Esophagus squamous epithelium (tissue), 5 donors: ENCODE results near the gene MYPOP. TPM values are rescaled to one million over a fixed set of nuclear protein-coding genes. Genes with fewer than 3 reads are reported as not detected.

ENCODE experiments used
- DNase-seq: peaks from one replicate; lab custom pipeline; 2025; lab: John Stamatoyannopoulos, UW
- H3K27ac ChIP-seq, 4 donors: fragments of 200-600 bp; sonication (generic); one replicate each; pipeline ENCODE4 v1.5.1; 2016 to 2019; ENCODE audit warnings: mild to moderate bottlenecking in 1 of 4
- H3K27me3 ChIP-seq, 4 donors: fragments of 200-600 bp; sonication (generic); 1 replicate in 3 of 4; 2 replicates in 1 of 4; pipeline versions ENCODE4 v1.5.1 to v1.6.0; 2017 to 2021; ENCODE audit warnings: antibody characterized with exemption in 1 of 4
- H3K36me3 ChIP-seq, 3 donors: fragments of 200-600 bp; sonication (generic); one replicate each; pipeline ENCODE4 v1.5.1; 2016 to 2019
- H3K4me1 ChIP-seq, 3 donors: fragments of 200-600 bp; sonication (generic); one replicate each; pipeline ENCODE4 v1.5.1; 2017 to 2019
- H3K4me3 ChIP-seq, 4 donors: fragments of 200-600 bp; sonication (generic); 1 replicate in 3 of 4; 2 replicates in 1 of 4; pipeline ENCODE4 v1.5.1; 2016 to 2019; ENCODE audit warnings: mild to moderate bottlenecking in 2 of 4, moderate library complexity in 1 of 4
- H3K9me3 ChIP-seq, 3 donors: fragments of 200-600 bp; sonication (generic); one replicate each; pipeline ENCODE4 v1.5.1; 2016 to 2019
- CTCF ChIP-seq, 6 experiments: fragments of 450-650 bp in 4 of 6; fragments of 200-600 bp in 2 of 6; sonication (generic) in 2 of 6; IDR thresholded peaks; one replicate each; pipeline ENCODE4 v1.5.1; 2016 to 2019; ENCODE audit warnings: antibody characterized with exemption in 6 of 6, mild to moderate bottlenecking in 4 of 6, moderate library complexity in 4 of 6
- POLR2A ChIP-seq, 4 donors: fragments of 450-650 bp; IDR thresholded peaks; one replicate each; pipeline ENCODE4 v1.6.1; 2017; ENCODE audit warnings: antibody characterized with exemption in 4 of 4, mild to moderate bottlenecking in 4 of 4, moderate library complexity in 3 of 4
- WGBS, 2 donors: methylation state at CpG; one replicate each; pipeline ENCODE4 v1.1.5; 2018; 5-methylcytosine and 5-hydroxymethylcytosine counted together
- intact Hi-C: fragments of 100-400 bp; cut with DNase I; formaldehyde crosslinking; loops from one replicate; pipeline ENCODE4 v1.15.0; 2022
- total RNA-seq, 4 donors: library from RNA; depleted of rRNA; stranded (reverse); fragments of >200 nt; gene quantifications; one replicate each; pipeline ENCODE4 v1.1.0, GENCODE V29; 2016
- donor health status: DM: yes; HTN: yes; CAD: no.

The MYPOP gene
- total RNA-seq, 4 donors from 2014 or later = 2.3 to 5.7 (median 4.2) TPM

DNA sequence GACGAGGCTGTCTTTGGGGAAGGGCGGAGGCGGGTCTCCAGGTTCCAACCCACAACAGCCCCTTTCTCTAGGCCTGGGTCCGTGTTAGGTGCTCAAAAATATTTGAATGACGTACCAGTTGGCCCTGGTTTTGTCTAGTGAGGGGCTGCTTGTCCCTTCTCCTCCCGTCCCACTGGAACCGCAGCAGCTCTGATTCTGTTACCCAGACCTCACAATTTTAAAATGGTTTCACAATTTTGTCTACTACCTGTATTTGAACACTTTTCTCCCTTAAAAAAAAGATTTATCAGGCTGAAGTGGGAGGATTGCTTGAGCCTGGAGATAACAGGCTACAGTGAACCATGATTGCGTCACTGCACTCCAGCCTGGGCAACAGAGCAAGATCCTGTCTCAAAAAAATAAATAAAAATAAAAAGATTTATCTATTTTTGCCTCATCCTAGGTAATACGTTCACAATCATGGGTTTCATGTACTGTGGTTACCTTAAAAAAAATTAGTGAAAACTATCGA, 15.2 kb downstream of the MYPOP start:
- intact Hi-C loops = no loop called here
- Histone ChIP-seq H3K4me3 (peak overlapping the region; percentile 62 to 79 (median 71)), H3K4me1 (peaks cover 27 to 46% (median 29%) of the 10 kb centered on the region in 3 donors), H3K27ac (peak overlapping the region; percentile 89 to 96 (median 96)), H3K27me3 (no peaks in the 10 kb centered on the region), H3K9me3 (no peaks in the 10 kb centered on the region), H3K36me3 (peaks cover 0 to 29% (median 0%) of the 10 kb centered on the region in 3 donors)
- no peak for DNase-seq
- TF ChIP-seq CTCF (IDR thresholded peaks at IDR 0.05) (no peak), POLR2A (IDR thresholded peaks at IDR 0.05) (no peak)
- WGBS, 2 donors = 35 to 45% methylated on average over 9 to 10 of the region's 10 CpGs

GRCh38 chr19:45886427-45887199, 15.8 kb downstream of the MYPOP start:
- Histone ChIP-seq H3K4me3 (peak overlapping the region; percentile 62 to 79 (median 71)), H3K27ac (peak overlapping the region; percentile 89 to 96 (median 96)), H3K4me1 (peaks cover 27 to 53% (median 35%) of the 10 kb centered on the region in 3 donors), H3K36me3 (peaks cover 0 to 25% (median 0%) of the 10 kb centered on the region in 3 donors), H3K9me3 (no peaks in the 10 kb centered on the region), H3K27me3 (no peaks in the 10 kb centered on the region)
- DNase-seq = peak; percentile 63
- intact Hi-C loops = no loop called here
- TF ChIP-seq CTCF (IDR thresholded peaks at IDR 0.05) = peak in 1 of 6 experiments; percentile 24
- peak in 2 of 4 donors; percentile 23 to 66 for TF ChIP-seq POLR2A (IDR thresholded peaks at IDR 0.05)
- 1% methylated on average over 16 to 18 of the region's 32 CpGs for WGBS, 2 donors

DNA sequence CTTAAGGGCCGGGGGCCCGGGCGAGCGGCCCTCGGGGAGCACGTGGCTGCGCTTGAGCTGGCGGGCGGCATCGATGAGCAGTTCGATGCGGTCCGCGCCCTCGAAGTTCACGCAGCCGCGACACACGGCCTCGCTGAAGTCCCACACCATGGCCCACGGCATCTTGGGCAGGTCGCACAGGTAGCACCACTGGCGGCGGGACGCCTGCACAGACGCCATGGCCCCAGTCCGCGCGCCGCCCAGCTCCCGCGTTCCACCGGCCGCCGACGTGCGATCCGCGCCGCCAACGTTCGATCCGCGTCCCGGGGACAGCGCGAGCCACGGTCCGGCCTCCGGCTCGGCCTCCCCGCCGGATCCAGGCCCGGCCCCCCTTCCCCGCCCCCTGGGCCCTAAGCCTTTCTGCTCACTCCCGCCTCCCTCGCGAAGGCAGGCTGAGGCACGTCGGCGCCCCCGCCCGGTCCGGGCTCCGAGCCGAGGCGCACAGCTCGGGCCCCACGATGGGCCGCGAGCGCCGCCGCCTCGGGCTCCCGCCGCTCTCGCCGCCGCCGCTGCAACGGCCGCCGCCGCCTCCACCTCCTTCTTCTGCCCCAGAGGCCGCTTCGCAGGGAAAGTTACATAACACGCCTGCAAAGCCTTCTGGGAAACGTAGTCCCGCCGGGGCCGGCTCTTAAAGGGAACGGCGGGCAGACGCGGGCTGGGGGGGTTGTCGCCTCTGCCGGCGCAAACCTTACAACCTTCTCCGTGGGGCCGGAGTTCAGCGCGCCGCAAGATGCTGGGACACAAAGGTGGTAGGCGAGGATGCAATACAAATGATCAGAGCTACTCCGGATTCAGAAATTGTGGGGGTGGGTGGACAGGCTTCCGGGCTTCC, 16.6 kb downstream of the MYPOP start, which contains the start of gene IRF2BP1:
IRF2BP1 (minus strand) TSS at position 586 of the 871 bp plus-strand sequence; CDS start at position 219, 367 bp downstream.
- Histone ChIP-seq H3K27ac (peak within 1 kb of the TSS; percentile 89 to 96 (median 96)), H3K27me3 (no peaks in the 10 kb centered on the region), H3K4me1 (peaks cover 27 to 58% (median 35%) of the 10 kb centered on the region in 3 donors), H3K36me3 (peaks cover 0 to 21% (median 0%) of the 10 kb centered on the region in 3 donors), H3K9me3 (no peaks in the 10 kb centered on the region), H3K4me3 (peak within 1 kb of the TSS; percentile 62 to 79 (median 71))
- WGBS, 2 donors = 0% methylated on average over 3 to 8 of the region's 107 CpGs
- peak in 2 of 6 experiments; percentile 7 to 46 for TF ChIP-seq CTCF (IDR thresholded peaks at IDR 0.05)
- peak in 3 of 4 donors; percentile 50 to 88 (median 74) for TF ChIP-seq POLR2A (IDR thresholded peaks at IDR 0.05)
- peak; percentile 77 for DNase-seq
- intact Hi-C loops = no loop called here

GRCh38 chr19:45884682-45885555, 17.5 kb downstream of the MYPOP start:
- peaks cover 27 to 58% (median 35%) of the 10 kb centered on the region in 3 donors for H3K4me1 ChIP-seq
- H3K4me3 ChIP-seq = peak overlapping the region; percentile 62 to 79 (median 71)
- TF ChIP-seq CTCF (IDR thresholded peaks at IDR 0.05) (no peak), POLR2A (IDR thresholded peaks at IDR 0.05) (no peak)
- intact Hi-C loops = no loop called here
- no peak for DNase-seq
- WGBS, 2 donors = 76 to 93% methylated on average over 9 to 16 of the region's 72 CpGs
- H3K27ac ChIP-seq = peak overlapping the region; percentile 89 to 96 (median 96)
- H3K36me3 ChIP-seq = peaks cover 0 to 12% (median 0%) of the 10 kb centered on the region in 3 donors
- H3K27me3 ChIP-seq = no peaks in the 10 kb centered on the region
- no peaks in the 10 kb centered on the region for H3K9me3 ChIP-seq
